ENCODE measurements around the gene HLA-DMB. TPM values are rescaled to one million over a fixed set of nuclear protein-coding genes. Genes with fewer than 3 reads are reported as not detected.

HLA-DMB gene
- total RNA-seq, 1 donor from 2014 or later, result 9.1 TPM

- H3K27ac ChIP-seq (replicated peaks), result peak overlapping the region; percentile 6
- peaks cover 10% of the 10 kb centered on the region for H3K27me3 ChIP-seq (ENCODE audit: low read depth)
- no peaks in the 10 kb centered on the region for H3K9me3 ChIP-seq (replicated peaks)
- H3K36me3 ChIP-seq, result no peaks in the 10 kb centered on the region
- H3K4me1 ChIP-seq, result peaks cover 19% of the 10 kb centered on the region
- H3K4me3 ChIP-seq, result no peak overlapping the region
- no peak for TF ChIP-seq CTCF (IDR thresholded peaks at IDR 0.05; ENCODE audit: borderline replicate concordance)
- DNase-seq, result no peak
- intact Hi-C loops (cut with micrococcal nuclease), result no loop called here
Measured at GRCh38 chr6:32938494-32938893, 2.3 kb downstream of the HLA-DMB start.

- H3K4me1 ChIP-seq, result peaks cover 19% of the 10 kb centered on the region
- no peak overlapping the region for H3K4me3 ChIP-seq
- H3K36me3 ChIP-seq, result no peaks in the 10 kb centered on the region
- H3K27me3 ChIP-seq (ENCODE audit: low read depth), result peaks cover 10% of the 10 kb centered on the region
- H3K27ac ChIP-seq (replicated peaks), result peak overlapping the region; percentile 26
- intact Hi-C loops (cut with micrococcal nuclease), result no loop called here
- no peak for DNase-seq
- no peak for TF ChIP-seq CTCF (IDR thresholded peaks at IDR 0.05; ENCODE audit: borderline replicate concordance)
- no peaks in the 10 kb centered on the region for H3K9me3 ChIP-seq (replicated peaks)
Measured at GRCh38 chr6:32937230-32937633, 3.6 kb downstream of the HLA-DMB start.

- H3K9me3 ChIP-seq (replicated peaks), result no peaks in the 10 kb centered on the region
- no peaks in the 10 kb centered on the region for H3K36me3 ChIP-seq
- peaks cover 17% of the 10 kb centered on the region for H3K4me1 ChIP-seq
- no peak for TF ChIP-seq CTCF (IDR thresholded peaks at IDR 0.05; ENCODE audit: borderline replicate concordance)
- peak overlapping the region; percentile 26 for H3K27ac ChIP-seq (replicated peaks)
- intact Hi-C loops (cut with micrococcal nuclease), result no loop called here
- peaks cover 10% of the 10 kb centered on the region for H3K27me3 ChIP-seq (ENCODE audit: low read depth)
- H3K4me3 ChIP-seq, result no peak overlapping the region
- DNase-seq, result no peak
Measured at GRCh38 chr6:32936239-32937152, 4.3 kb downstream of the HLA-DMB start.

GRCh38 chr6:32935551-32936238 is 5.1 kb downstream of the HLA-DMB start:
- peaks cover 10% of the 10 kb centered on the region for H3K4me1 ChIP-seq
- TF ChIP-seq CTCF (IDR thresholded peaks at IDR 0.05; ENCODE audit: borderline replicate concordance), result no peak
- H3K27ac ChIP-seq (replicated peaks), result no peak overlapping the region
- H3K4me3 ChIP-seq, result no peak overlapping the region
- intact Hi-C loops (cut with micrococcal nuclease), result no loop called here
- H3K36me3 ChIP-seq, result no peaks in the 10 kb centered on the region
- no peak for DNase-seq
- H3K9me3 ChIP-seq (replicated peaks), result no peaks in the 10 kb centered on the region
- H3K27me3 ChIP-seq (ENCODE audit: low read depth), result peaks cover 10% of the 10 kb centered on the region

GRCh38 chr6:32933661-32934085 is 7.2 kb downstream of the HLA-DMB start:
- H3K4me3 ChIP-seq, result no peak overlapping the region
- no peaks in the 10 kb centered on the region for H3K36me3 ChIP-seq
- H3K9me3 ChIP-seq (replicated peaks), result no peaks in the 10 kb centered on the region
- peak; percentile 78 for DNase-seq
- no peak overlapping the region for H3K27ac ChIP-seq (replicated peaks)
- H3K4me1 ChIP-seq, result no peaks in the 10 kb centered on the region
- peaks cover 4% of the 10 kb centered on the region for H3K27me3 ChIP-seq (ENCODE audit: low read depth)
- TF ChIP-seq CTCF (IDR thresholded peaks at IDR 0.05; ENCODE audit: borderline replicate concordance), result peak; percentile 89
- intact Hi-C loops (cut with micrococcal nuclease), result loop anchor here (5.0 kb wide), 1 partner anchor 54 kb away; no protein-coding TSS in a partner anchor

All from left ventricle myocardium inferior (tissue), 1 donor.